Breast epithelium (tissue), 4 donors: ENCODE results near the gene NBPF20. TPM values are rescaled to one million over a fixed set of nuclear protein-coding genes. Genes with fewer than 3 reads are reported as not detected.
"Not testable (repeated sequence)": the region's sequence is repeated elsewhere in the genome, so short reads cannot be mapped to it uniquely, and the experiment has no call there.

Experiments used
- DNase-seq, 2 donors: peaks; one replicate each; pipeline ENCODE4 v3.0.0-alpha.2; 2019; ENCODE audit warnings: low spot score in 2 of 2
- H3K27ac ChIP-seq, 2 donors: fragments of 200-600 bp; sonication (generic) in 1 of 2; one replicate each; pipeline ENCODE4 v1.5.1; 2016 to 2019; ENCODE audit warnings: mild to moderate bottlenecking in 1 of 2
- H3K27me3 ChIP-seq, 2 donors: fragments of 200-600 bp; sonication (generic) in 1 of 2; one replicate each; pipeline versions ENCODE4 v1.5.1 to v1.6.0; 2017 to 2019; ENCODE audit warnings: control low read depth in 1 of 2, mild to moderate bottlenecking in 1 of 2
- H3K36me3 ChIP-seq: fragments of 200-600 bp; one replicate; pipeline ENCODE4 v1.5.1; 2019
- H3K4me1 ChIP-seq, 2 donors: fragments of 200-600 bp; sonication (generic); one replicate each; pipeline ENCODE4 v1.5.1; 2016 to 2019; ENCODE audit warnings: control low read depth in 1 of 2
- H3K4me3 ChIP-seq, 3 donors: fragments of 200-600 bp; sonication (generic); 1 replicate in 2 of 3; 2 replicates in 1 of 3; pipeline ENCODE4 v1.5.1; 2016 to 2019; ENCODE audit warnings: mild to moderate bottlenecking in 3 of 3, moderate library complexity in 2 of 3
- H3K9me3 ChIP-seq, 2 donors: fragments of 200-600 bp; sonication (generic) in 1 of 2; one replicate each; pipeline ENCODE4 v1.5.1; 2016 to 2019; ENCODE audit warnings: control low read depth in 1 of 2
- intact Hi-C: fragments of 100-400 bp; cut with DNase I; formaldehyde crosslinking; loops from one replicate; pipeline ENCODE4 v1.15.1; 2023; ENCODE audit warnings: low total_unique reads
- total RNA-seq, 3 donors: library from RNA; depleted of rRNA; stranded (reverse); fragments of >200 nt; gene quantifications; one replicate each; pipeline ENCODE4 v1.1.0, GENCODE V29; 2016

NBPF20 gene
- total RNA-seq, 3 donors from 2014 or later: 2.5 to 4.3 (median 3.3) TPM

GRCh38 chr1:145400701-145401100 is 24.7 kb downstream of the NBPF20 start:
- intact Hi-C loops, H3K36me3 ChIP-seq, H3K27me3 ChIP-seq, H3K4me3 ChIP-seq, H3K4me1 ChIP-seq, H3K9me3 ChIP-seq, DNase-seq, H3K27ac ChIP-seq: not testable (repeated sequence)

Other genes with a start within 250 kb of the NBPF20 start
- not detected for gene PPIAL4D, start 183.4 kb downstream of the NBPF20 start, total RNA-seq
- gene GPR89A, start 182.4 kb upstream of the NBPF20 start, total RNA-seq: 10 to 100 TPM; 31.7 to 40.5 (median 34.1) TPM